HepG2 (cell line): ENCODE results near the gene NR2C1. TPM values are rescaled to one million over a fixed set of nuclear protein-coding genes. Genes with fewer than 3 reads are reported as not detected.

Experiments used
- ATAC-seq: fragments of 200-7000 bp; cut with Tn5 transposase; 3 replicates; pipeline ENCODE4 v1.9.1; 2020; ENCODE audit warnings: mild to moderate bottlenecking, moderate library complexity
- BruUV-seq: library from RNA; stranded (reverse); fragments of 400-500 nt; replicated peaks from 2 replicates; lab custom pipeline; 2021; lab: Mats Ljungman, UMichigan
- CTCF ChIA-PET: fragments of 300-600 bp; formaldehyde crosslinking; extraction: SDS; loops from one replicate; lab custom pipeline; 2021; ENCODE audit warnings: low total read pairs, inconsistent platforms, low intra/inter-chr PET ratio; lab: Yijun Ruan, JAX
- POLR2A ChIA-PET: fragments of 350-600 bp; sonication (Branson Sonifier 250); formaldehyde crosslinking; loops from one replicate; lab custom pipeline; 2020; ENCODE audit warnings: antibody characterized with exemption, inconsistent platforms; lab: Yijun Ruan, JAX
- DNase-seq: peaks from one replicate; pipeline ENCODE4 v3.0.0-alpha.2; 2015; ENCODE audit warnings: low spot score
- FAIRE-seq: peaks from 3 replicates; lab custom pipeline; 2011; peaks lifted over from hg19 to GRCh38; lab: Jason Lieb, UNC
- H2AFZ ChIP-seq: one replicate; pipeline ENCODE4 v1.6.1; 2011; ENCODE audit warnings: low read length, inconsistent platforms
- H3K27ac ChIP-seq: fragments of 300-600 bp; 3 replicates; pipeline ENCODE4 v1.8.0; 2011; ENCODE audit warnings: mixed run types, mild to moderate bottlenecking, mixed read lengths, low read length, inconsistent platforms; ENCODE audit not compliant: insufficient read depth; ENCODE audit errors: extremely low read length
- H3K27me3 ChIP-seq, 2 experiments: fragments of 200-600 bp in 1 of 2; 2 replicates in 1 of 2; 3 replicates in 1 of 2; pipeline versions ENCODE4 v1.6.0 to v1.8.0; 2011; ENCODE audit warnings: low read length in 2 of 2, mild to moderate bottlenecking in 2 of 2, moderate library complexity in 2 of 2, inconsistent platforms in 1 of 2; ENCODE audit not compliant: insufficient read depth in 2 of 2, control insufficient read depth in 1 of 2
- H3K36me3 ChIP-seq, 2 experiments: fragments of 200-600 bp in 1 of 2; replicated peaks in 1 of 2; 2 replicates in 1 of 2; 3 replicates in 1 of 2; pipeline versions ENCODE4 v1.5.1 to v1.8.0; 2011; ENCODE audit warnings: low read length in 2 of 2, inconsistent platforms in 1 of 2; ENCODE audit not compliant: insufficient read depth in 2 of 2, control insufficient read depth in 1 of 2
- H3K4me1 ChIP-seq: 2 replicates; pipeline ENCODE4 v1.5.1; 2012; ENCODE audit warnings: low read length, inconsistent platforms; ENCODE audit not compliant: insufficient read depth
- H3K4me2 ChIP-seq: 2 replicates; pipeline ENCODE4 v1.6.0; 2011; ENCODE audit warnings: low read depth, low read length, inconsistent platforms
- H3K4me3 ChIP-seq, 3 experiments: fragments of 200-600 bp in 1 of 3; sonication (generic), shearing (Covaris generic) in 1 of 3; replicated peaks in 1 of 3; 2 replicates each; pipeline ENCODE4 v1.5.1; 2011 to 2016; ENCODE audit warnings: low read length in 3 of 3, inconsistent platforms in 2 of 3, low read depth in 2 of 3, mild to moderate bottlenecking in 2 of 3, control low read depth in 1 of 3, mixed read lengths in 1 of 3; ENCODE audit not compliant: insufficient read depth in 1 of 3
- H3K79me2 ChIP-seq: one replicate; pipeline ENCODE4 v1.6.1; 2011; ENCODE audit warnings: low read length, inconsistent platforms; ENCODE audit not compliant: insufficient read depth
- H3K9ac ChIP-seq: 2 replicates; pipeline ENCODE4 v1.6.0; 2011; ENCODE audit warnings: mild to moderate bottlenecking, low read depth, low read length, inconsistent platforms; ENCODE audit not compliant: insufficient read depth
- H3K9me3 ChIP-seq: 2 replicates; pipeline ENCODE4 v1.5.1; 2012; ENCODE audit warnings: mild to moderate bottlenecking, low read length
- H4K20me1 ChIP-seq: 2 replicates; pipeline ENCODE4 v1.6.0; 2011; ENCODE audit warnings: inconsistent platforms, mild to moderate bottlenecking, low read length, moderate library complexity; ENCODE audit not compliant: insufficient read depth
- BCL6 ChIP-seq: IDR thresholded peaks from 2 replicates; pipeline ENCODE4 v1.6.1; 2016; ENCODE audit warnings: missing genetic modification reagents, missing compliant biosample characterization
- GABPB1 ChIP-seq: IDR thresholded peaks from 2 replicates; pipeline ENCODE4 v1.6.1; 2016; ENCODE audit warnings: mild to moderate bottlenecking, missing genetic modification reagents, moderate library complexity, missing compliant biosample characterization
- SKI ChIP-seq: fragments of 450-650 bp; IDR thresholded peaks from one replicate; pipeline ENCODE4 v1.6.1; 2018; ENCODE audit warnings: mild to moderate bottlenecking; ENCODE audit not compliant: partially characterized antibody
- WGBS: methylation state at CpG from one replicate; pipeline ENCODE4 v1.1.6; 2017; ENCODE audit warnings: low lambda C conversion rate; 5-methylcytosine and 5-hydroxymethylcytosine counted together
- in situ Hi-C: cut with HindIII; loops from 2 replicates; pipeline ENCODE4 v1.10.0; 2017; ENCODE audit warnings: low pct_unique_long_range_greater_than_20kb; ENCODE audit not compliant: extremely low pct_ligation_motif_present
- intact Hi-C: fragments of 100-400 bp; cut with micrococcal nuclease; formaldehyde crosslinking; loops from one replicate; pipeline ENCODE4 v1.10.0; 2022; ENCODE audit not compliant: unreplicated experiment
- polyA plus RNA-seq, 8 experiments: library from polyadenylated mRNA; depleted of rRNA in 3 of 8; stranded (reverse) in 7 of 8; unstranded in 1 of 8; fragments of >200 nt; fragmentation: Illumina TruSeq in 4 of 8; extraction: Trizol in 4 of 8; gene quantifications; 2 replicates each; pipeline versions ENCODE4 v1.2.1 to v1.2.3, GENCODE V29; 2011 to 2016; ENCODE audit warnings: low read depth in 4 of 8, missing spikeins in 1 of 8, mixed read lengths in 1 of 8; ENCODE audit not compliant: insufficient read depth in 1 of 8
- total RNA-seq, 5 experiments: library from RNA; depleted of rRNA; stranded (reverse); fragments of >200 nt; fragmentation: Illumina TruSeq; extraction: Trizol; gene quantifications; 2 replicates each; pipeline ENCODE4 v1.2.3, GENCODE V29; 2016; ENCODE audit warnings: low read depth in 1 of 5
- TF ChIP-seq, protein P1 (sequence below): sonication (generic); formaldehyde crosslinking; IDR thresholded peaks from 2 replicates; pipeline ENCODE4 v1.9.0; 2022; ENCODE audit warnings: missing genetic modification reagents, mild to moderate bottlenecking, borderline replicate concordance
- TF ChIP-seq, protein P2 (sequence below): sonication (generic); formaldehyde crosslinking; IDR thresholded peaks from 2 replicates; pipeline ENCODE4 v1.8.1; 2023; ENCODE audit warnings: mild to moderate bottlenecking, inconsistent platforms, moderate library complexity, missing genetic modification reagents, borderline replicate concordance
- TF ChIP-seq, protein P3 (sequence below): sonication (generic); formaldehyde crosslinking; IDR thresholded peaks from 2 replicates; pipeline ENCODE4 v1.9.0; 2022; ENCODE audit warnings: low read depth, missing genetic modification reagents

The NR2C1 gene
- total and polyA plus RNA-seq, 2 of the 13 experiments (the other 11 are each of a cell fraction or from before 2014, with no cell fraction given), result 38.0 to 70.8 TPM

DNA sequence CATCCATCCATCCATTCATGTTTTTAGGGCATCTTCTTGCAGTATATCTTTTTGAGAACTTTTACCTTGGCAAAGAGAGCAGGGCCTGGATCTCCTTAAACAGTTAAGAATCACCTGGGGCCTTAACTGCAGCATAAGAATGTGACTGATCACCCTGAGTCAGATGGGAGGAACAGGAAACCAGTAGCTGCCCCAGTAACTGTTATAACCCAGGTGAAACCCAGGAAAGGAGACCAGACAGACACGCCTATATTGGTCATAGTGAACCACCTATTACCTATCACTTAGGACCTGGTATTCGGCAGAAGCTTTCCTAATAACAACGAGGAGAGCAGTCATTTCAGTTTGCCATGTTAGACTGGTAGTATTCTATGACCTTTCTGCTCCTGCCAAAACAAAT, 43.4 kb upstream of the NR2C1 start:
- no peak overlapping the region for H3K4me2 ChIP-seq
- BruUV-seq, result no TSS peak

More for the DNA sequence above, 43.4 kb upstream of the NR2C1 start:
- Histone ChIP-seq H3K79me2 (no peaks in the 10 kb centered on the region), H3K36me3 (peaks cover 0 to 1% of the 10 kb centered on the region in 2 experiments; a peak in 1 of 5 replicates), H3K4me3 (no peak overlapping the region), H3K9me3 (no peaks in the 10 kb centered on the region), H3K9ac (no peak overlapping the region), H4K20me1 (no peaks in the 10 kb centered on the region), H3K27me3 (no peaks in the 10 kb centered on the region), H2AFZ (no peak overlapping the region), H3K27ac (no peak overlapping the region), H3K4me1 (peaks cover 15% of the 10 kb centered on the region)
- ChIA-PET CTCF (interaction anchor here (1.8 to 4.3 kb wide), 3 partner anchors 101 to 417 kb away, joined by 7 to 50 read pairs (median 12); partner anchors contain the start of genes FGD6 and VEZT), POLR2A (interaction anchor here (1.5 to 1.6 kb wide), 2 partner anchors 101 to 219 kb away, joined by 5 to 6 read pairs; partner anchors contain the start of genes FGD6 and VEZT)
- WGBS, result 89% methylated on average over 3 of the region's 3 CpGs
- TF ChIP-seq, protein P1, sequence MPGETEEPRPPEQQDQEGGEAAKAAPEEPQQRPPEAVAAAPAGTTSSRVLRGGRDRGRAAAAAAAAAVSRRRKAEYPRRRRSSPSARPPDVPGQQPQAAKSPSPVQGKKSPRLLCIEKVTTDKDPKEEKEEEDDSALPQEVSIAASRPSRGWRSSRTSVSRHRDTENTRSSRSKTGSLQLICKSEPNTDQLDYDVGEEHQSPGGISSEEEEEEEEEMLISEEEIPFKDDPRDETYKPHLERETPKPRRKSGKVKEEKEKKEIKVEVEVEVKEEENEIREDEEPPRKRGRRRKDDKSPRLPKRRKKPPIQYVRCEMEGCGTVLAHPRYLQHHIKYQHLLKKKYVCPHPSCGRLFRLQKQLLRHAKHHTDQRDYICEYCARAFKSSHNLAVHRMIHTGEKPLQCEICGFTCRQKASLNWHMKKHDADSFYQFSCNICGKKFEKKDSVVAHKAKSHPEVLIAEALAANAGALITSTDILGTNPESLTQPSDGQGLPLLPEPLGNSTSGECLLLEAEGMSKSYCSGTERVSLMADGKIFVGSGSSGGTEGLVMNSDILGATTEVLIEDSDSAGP (CRISPR knock-in tag), result no peak
- TF ChIP-seq BCL6 (CRISPR knock-in tag), result no peak
- TF ChIP-seq, protein P2, sequence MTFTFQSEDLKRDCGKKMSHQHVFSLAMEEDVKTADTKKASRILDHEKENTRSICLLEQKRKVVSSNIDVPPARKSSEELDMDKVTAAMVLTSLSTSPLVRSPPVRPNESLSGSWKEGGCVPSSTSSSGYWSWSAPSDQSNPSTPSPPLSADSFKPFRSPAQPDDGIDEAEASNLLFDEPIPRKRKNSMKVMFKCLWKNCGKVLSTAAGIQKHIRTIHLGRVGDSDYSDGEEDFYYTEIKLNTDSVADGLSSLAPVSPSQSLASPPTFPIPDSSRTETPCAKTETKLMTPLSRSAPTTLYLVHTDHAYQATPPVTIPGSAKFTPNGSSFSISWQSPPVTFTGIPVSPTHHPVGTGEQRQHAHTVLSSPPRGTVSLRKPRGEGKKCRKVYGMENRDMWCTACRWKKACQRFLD, result no peak
- TF ChIP-seq GABPB1 (CRISPR knock-in tag), result no peak
- TF ChIP-seq, protein P3, sequence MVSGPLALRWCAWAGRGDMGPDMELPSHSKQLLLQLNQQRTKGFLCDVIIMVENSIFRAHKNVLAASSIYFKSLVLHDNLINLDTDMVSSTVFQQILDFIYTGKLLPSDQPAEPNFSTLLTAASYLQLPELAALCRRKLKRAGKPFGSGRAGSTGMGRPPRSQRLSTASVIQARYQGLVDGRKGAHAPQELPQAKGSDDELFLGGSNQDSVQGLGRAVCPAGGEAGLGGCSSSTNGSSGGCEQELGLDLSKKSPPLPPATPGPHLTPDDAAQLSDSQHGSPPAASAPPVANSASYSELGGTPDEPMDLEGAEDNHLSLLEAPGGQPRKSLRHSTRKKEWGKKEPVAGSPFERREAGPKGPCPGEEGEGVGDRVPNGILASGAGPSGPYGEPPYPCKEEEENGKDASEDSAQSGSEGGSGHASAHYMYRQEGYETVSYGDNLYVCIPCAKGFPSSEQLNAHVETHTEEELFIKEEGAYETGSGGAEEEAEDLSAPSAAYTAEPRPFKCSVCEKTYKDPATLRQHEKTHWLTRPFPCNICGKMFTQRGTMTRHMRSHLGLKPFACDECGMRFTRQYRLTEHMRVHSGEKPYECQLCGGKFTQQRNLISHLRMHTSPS, result no peak
- TF ChIP-seq SKI, result no peak
- FAIRE-seq (no peak), ATAC-seq (no peak), DNase-seq (no peak)
- in situ Hi-C loops (loop anchor here (5.0 to 25.0 kb wide), 2 partner anchors 221 to 421 kb away; no protein-coding TSS in a partner anchor), intact Hi-C loops (loop anchor here (1.0 kb wide), 3 partner anchors 101 to 418 kb away; partner anchors contain the start of genes FGD6 and VEZT)
